GM12878 (cell line): ENCODE measurements around the gene GRIN2A.

ENCODE experiments used
- BRCA1 ChIP-seq: IDR thresholded peaks from 2 replicates; pipeline ENCODE4 v1.6.1; 2011; ENCODE audit warnings: low read depth, low read length, improper control_type of control experiment
- CBX3 ChIP-seq: fragments of 200-600 bp; sonication (generic); IDR thresholded peaks from 2 replicates; pipeline ENCODE4 v1.6.1; 2016; ENCODE audit warnings: low read depth, borderline replicate concordance
- EP300 ChIP-seq, 2 experiments: fragments of 150-350 bp in 1 of 2; IDR thresholded peaks; 2 replicates each; pipeline ENCODE4 v1.6.1; 2011 to 2012; ENCODE audit warnings: low read depth in 2 of 2, low read length in 2 of 2, borderline replicate concordance in 1 of 2, improper control_type of control experiment in 1 of 2, inconsistent platforms in 1 of 2; ENCODE audit not compliant: control insufficient read depth in 1 of 2
- HCFC1 ChIP-seq: fragments of 150-350 bp; IDR thresholded peaks from 2 replicates; pipeline ENCODE4 v1.6.1; 2014; ENCODE audit warnings: low read length
- KLF5 ChIP-seq: fragments of 450-650 bp; IDR thresholded peaks from 2 replicates; pipeline ENCODE4 v1.6.1; 2014; ENCODE audit warnings: mild to moderate bottlenecking; ENCODE audit not compliant: partially characterized antibody
- POLR2A ChIP-seq: IDR thresholded peaks from 2 replicates; pipeline ENCODE4 v1.6.1; 2011; ENCODE audit warnings: low read depth, mild to moderate bottlenecking, low read length
- SIN3A ChIP-seq: IDR thresholded peaks from 2 replicates; pipeline ENCODE4 v1.6.1; 2012; ENCODE audit warnings: low read depth, low read length, improper control_type of control experiment
- TF ChIP-seq, protein P1 (sequence below), 3 experiments: IDR thresholded peaks in 2 of 3; conservative IDR thresholded peaks in 1 of 3; 2 replicates each; pipeline ENCODE4 v1.5.1; 2011; ENCODE audit warnings: low read depth in 3 of 3, low read length in 3 of 3, mild to moderate bottlenecking in 3 of 3, control low read depth in 2 of 3, moderate library complexity in 2 of 3, inconsistent platforms in 1 of 3, mixed read lengths in 1 of 3; ENCODE audit not compliant: control insufficient read depth in 2 of 3, insufficient read depth in 1 of 3; ENCODE audit errors: extremely low read depth in 1 of 3
- TF ChIP-seq, protein P2 (sequence below): IDR thresholded peaks from 2 replicates; pipeline ENCODE4 v1.6.1; 2012; ENCODE audit warnings: low read depth, low read length, improper control_type of control experiment

DNA sequence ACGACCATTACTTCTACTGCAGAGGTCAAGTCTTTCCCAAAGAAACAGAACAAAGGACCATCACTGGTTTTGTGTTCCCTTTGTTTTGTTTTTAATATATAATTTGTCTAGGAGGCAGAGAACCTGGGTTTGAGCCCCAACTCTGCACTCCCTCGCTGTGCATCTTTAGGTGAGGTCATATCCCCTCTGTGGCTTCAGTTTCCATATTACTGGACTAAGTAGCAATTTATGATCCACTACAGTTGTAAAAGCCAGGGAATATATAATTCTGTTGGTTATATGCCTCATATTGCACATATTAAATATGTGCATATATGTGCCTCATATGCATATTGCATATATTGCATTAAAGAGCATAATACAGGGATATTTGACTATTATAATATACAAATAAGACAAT, 392.0 kb downstream of the GRIN2A start:
- TF ChIP-seq BRCA1 = no peak
- TF ChIP-seq, protein P1, sequence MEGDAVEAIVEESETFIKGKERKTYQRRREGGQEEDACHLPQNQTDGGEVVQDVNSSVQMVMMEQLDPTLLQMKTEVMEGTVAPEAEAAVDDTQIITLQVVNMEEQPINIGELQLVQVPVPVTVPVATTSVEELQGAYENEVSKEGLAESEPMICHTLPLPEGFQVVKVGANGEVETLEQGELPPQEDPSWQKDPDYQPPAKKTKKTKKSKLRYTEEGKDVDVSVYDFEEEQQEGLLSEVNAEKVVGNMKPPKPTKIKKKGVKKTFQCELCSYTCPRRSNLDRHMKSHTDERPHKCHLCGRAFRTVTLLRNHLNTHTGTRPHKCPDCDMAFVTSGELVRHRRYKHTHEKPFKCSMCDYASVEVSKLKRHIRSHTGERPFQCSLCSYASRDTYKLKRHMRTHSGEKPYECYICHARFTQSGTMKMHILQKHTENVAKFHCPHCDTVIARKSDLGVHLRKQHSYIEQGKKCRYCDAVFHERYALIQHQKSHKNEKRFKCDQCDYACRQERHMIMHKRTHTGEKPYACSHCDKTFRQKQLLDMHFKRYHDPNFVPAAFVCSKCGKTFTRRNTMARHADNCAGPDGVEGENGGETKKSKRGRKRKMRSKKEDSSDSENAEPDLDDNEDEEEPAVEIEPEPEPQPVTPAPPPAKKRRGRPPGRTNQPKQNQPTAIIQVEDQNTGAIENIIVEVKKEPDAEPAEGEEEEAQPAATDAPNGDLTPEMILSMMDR (IDR thresholded peaks at IDR 0.05 in 2 of 3, conservative IDR thresholded peaks at IDR 0.05 in 1 of 3; ENCODE audit: control insufficient read depth in 2 of 3, extremely low read depth in 1 of 3, insufficient read depth in 1 of 3, low read depth in 3 of 3, low read length in 3 of 3) = no peak
- TF ChIP-seq KLF5 = no peak
- TF ChIP-seq EP300 (IDR thresholded peaks at IDR 0.05; ENCODE audit: borderline replicate concordance in 1 of 2, control insufficient read depth in 1 of 2, low read depth in 2 of 2, low read length in 2 of 2) = no peak
- TF ChIP-seq POLR2A = no peak
- TF ChIP-seq, protein P2, sequence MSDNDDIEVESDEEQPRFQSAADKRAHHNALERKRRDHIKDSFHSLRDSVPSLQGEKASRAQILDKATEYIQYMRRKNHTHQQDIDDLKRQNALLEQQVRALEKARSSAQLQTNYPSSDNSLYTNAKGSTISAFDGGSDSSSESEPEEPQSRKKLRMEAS = no peak
- no peak for TF ChIP-seq HCFC1
- TF ChIP-seq SIN3A = no peak
- no peak for TF ChIP-seq CBX3
